Tongue (tissue), 2 donors: ENCODE results near the gene TRAF1. TPM values are rescaled to one million over a fixed set of nuclear protein-coding genes. Genes with fewer than 3 reads are reported as not detected.

ENCODE experiments used
- DNase-seq: peaks from one replicate; pipeline ENCODE4 v3.0.0-alpha.2; 2015
- total RNA-seq: library from RNA; depleted of rRNA; stranded (reverse); fragments of >200 nt; gene quantifications from one replicate; pipeline ENCODE4 v1.2.3, GENCODE V29; 2014

Gene TRAF1
- total RNA-seq, 1 donor from 2014 or later, result 5.1 TPM

GRCh38 chr9:120890320-120891244, 36.0 kb downstream of the TRAF1 start:
- DNase-seq, result peak; percentile 55

- no peak for DNase-seq
Observed at GRCh38 chr9:120889606-120890271, 36.9 kb downstream of the TRAF1 start.

- no peak for DNase-seq
Observed at GRCh38 chr9:120888626-120889025, 38.0 kb downstream of the TRAF1 start.

DNA sequence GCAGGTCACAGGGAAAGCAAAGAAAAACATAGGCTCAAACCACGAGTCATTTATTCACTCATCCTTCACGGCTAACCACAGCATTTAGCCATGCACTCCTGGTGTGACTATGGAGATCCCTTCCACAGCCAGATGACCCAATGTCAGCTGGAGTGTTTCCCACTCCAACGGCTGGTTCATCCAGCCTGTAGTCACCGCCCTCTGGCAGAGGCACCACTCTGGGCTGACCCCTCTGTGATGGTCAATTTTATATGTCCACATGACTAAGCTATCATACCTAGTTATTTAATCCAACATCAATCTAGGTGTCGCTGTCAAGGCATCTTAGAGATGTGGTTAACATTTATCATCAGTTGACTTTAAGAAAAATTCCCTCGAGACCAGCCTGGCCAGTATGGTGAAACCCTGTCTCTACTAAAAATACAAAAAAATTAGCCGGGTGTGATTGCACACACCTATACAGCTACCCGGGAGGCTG, 40.1 kb downstream of the TRAF1 start:
- DNase-seq, result no peak

DNA sequence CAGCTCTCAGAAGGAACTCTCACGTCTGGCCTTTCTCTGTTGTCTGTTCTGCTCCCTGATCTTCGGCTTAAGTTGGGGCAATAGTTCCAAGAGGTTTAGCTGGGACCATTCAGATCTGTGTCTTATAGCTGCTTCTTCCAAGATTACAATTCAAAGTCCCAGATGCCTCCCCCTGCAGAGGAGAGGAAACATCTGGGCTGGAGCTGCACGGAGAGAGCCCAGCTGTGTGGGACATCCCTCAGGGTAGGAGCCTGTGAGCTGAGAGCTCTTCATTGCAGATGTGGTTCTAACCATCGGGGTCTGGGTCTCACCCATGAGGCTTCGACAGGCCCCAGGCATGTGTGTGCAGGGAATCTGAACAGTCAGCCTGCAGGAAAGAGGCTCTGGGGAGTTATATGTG, 40.6 kb downstream of the TRAF1 start:
- DNase-seq, result peak; percentile 73

DNA sequence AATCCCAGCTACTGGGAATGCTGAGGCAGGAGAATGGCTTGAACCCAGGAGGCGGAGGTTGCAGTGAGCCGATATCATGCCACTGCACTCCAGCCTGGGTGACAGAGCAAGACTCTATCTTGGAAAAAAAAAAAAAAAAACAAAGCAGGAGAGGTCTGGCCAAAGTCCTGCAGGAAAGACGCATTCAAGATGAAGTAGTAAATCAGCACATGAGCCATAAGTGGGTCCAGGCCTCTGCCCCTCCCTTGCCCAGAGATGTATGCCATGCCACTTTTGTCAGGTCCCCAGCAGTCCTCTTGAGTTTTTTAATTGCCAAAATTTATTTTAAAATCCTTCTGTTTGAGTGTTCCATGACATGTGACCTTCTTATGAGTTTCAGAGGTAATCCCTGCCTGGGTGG, 41.1 kb downstream of the TRAF1 start:
- DNase-seq, result no peak

GRCh38 chr9:120883608-120883996, 43.0 kb downstream of the TRAF1 start:
- DNase-seq, result no peak

GRCh38 chr9:120882935-120883607, 43.5 kb downstream of the TRAF1 start:
- no peak for DNase-seq

- no peak for DNase-seq
Observed at GRCh38 chr9:120879446-120879845, 47.1 kb downstream of the TRAF1 start.

DNA sequence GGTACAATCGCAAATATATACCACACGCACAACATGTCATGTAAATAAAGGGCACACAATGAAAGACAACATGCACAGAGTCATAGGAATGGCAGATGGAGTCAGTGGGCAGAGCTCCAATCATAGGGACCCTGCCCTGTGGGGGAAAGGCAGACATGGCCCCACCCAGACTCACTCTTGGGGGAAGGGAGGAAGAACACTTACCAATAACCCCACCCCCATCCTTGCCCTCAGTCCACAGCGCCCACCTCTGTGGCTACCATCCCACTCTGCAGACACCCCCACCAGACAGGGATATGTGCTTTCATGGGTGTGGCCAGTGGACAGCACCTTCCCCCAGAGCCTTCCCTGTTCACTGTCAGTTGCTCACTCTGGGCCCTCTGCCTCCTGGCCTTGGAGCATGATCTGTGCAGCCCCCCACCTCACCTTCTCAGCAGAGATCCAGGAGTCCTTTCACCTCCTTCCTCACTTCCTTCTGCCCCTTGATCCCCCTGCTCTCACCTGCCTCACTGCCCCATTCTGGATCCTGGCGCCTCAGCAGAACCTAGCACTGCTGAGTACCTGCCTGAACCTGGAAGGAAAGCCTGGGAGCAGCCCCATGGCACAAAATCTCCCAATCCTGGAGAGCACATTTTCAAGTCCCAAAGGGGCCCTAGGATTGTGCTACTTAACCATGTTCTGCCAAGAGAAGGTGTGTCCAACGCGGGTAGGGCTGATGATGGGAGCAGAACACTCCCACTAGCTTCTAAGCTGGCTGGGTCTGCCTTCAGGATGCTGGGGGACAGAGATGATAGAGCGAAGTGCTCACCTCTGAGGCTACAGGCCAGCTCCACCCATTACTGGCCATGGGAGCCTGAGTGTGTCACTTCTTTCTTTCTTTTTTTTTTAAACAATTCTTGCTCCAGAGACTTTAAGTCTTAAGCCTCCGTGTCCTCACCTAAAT, 48.1 kb downstream of the TRAF1 start:
- DNase-seq, result no peak

DNA sequence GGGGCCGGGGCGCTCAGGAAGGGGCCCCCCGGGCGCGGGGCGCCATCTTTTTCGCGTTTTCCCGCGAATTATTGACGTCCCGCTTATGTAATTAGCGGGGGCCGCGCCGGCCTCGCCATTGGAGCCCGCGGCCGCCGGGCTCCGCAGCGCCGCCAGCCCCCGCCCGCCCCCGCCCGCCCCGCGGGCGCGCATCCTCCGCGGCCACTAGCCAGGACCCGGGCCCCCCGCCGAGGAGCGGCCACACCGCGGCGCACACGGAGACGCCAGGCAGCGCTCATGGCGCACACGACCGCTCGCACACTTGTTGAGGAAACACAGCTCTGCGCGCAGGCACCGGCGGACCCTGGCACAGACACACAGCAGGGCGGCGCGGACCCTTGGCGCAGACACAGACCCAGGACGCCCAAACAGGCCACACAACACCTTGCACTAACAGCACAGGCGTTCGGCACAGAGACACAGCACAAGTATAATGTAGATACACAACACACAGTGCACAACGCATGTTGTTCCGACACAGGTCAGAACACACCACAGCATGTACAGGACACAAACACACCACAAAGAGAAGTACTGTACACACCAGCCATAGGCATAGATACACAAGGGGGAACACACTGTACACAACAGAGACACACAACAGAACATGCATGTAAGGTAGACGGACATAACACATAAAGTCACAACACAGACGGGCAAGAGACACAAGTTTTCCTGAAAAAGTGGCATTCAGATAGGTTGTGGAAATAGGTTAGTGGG, 49.1 kb downstream of the TRAF1 start:
- DNase-seq, result peak; percentile 81

DNA sequence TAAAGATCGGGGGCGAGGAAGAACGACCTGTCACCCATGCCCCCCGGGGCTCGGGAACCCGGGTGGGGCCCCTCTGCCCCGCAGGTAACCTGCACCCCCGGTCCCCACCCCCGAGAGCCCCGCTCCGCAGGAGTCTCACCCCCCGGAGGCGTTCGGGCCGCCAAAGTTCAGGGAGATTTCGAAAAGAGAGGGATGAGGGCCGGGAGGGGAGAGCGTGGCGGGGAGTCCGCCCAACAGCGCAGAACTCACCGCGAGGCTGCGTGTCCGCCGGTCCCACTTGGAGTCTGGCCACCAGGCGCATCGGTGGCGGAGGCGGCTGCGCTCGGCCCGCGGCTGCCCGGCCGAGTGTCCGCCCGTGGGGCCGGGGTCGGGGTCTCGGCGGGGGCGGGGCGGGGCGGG, 49.8 kb downstream of the TRAF1 start, which contains the start of gene PHF19:
TSS of gene PHF19 (minus strand) at position 347 of the 399 bp plus-strand sequence. CDS start 2,447 bp downstream, outside the sequence.
- DNase-seq, result no peak

DNA sequence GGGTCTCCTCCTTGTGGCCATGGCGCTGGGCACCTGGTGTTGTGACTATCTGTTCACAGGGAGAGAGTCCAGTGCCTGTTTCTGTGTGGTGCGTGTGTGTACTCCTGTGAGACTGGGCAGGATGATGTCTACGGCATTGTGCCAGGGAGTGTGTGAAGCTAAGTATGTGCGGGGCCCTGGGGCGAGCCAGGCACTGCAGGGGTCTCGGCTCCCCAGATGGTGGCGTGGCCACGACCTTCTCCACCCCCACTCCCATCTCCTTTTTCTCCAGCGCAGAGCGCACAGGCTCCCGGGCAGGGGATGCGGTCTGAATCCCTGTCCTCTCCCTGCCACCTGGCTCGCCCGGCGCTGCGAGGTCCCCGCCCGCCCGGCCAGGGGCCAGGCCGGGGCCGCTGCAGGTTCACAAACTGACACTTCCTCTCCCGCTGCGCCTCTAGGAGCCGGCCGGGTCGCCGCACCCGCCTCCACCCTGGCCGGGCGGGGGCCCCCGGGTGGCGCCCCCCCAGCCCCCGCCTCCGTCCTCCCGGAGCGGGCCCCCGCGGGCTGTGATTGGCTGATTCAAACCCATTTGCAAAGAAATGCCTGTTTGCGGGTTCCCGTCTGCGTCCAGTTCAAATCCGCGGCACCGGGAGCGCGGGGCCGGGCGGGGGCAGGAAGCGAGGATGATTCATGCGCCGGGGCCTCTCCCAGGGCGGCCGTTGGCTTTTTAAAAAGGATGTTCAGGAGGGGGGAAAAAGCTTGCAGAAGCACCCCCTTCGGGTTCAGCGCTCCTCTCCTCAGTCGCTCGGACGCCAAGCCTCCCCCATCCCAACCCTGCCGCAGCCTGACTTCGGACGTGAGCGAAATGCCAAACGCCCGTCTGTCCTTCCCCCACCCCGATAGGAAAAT, 50.4 kb downstream of the TRAF1 start:
- peak; percentile 89 for DNase-seq

DNA sequence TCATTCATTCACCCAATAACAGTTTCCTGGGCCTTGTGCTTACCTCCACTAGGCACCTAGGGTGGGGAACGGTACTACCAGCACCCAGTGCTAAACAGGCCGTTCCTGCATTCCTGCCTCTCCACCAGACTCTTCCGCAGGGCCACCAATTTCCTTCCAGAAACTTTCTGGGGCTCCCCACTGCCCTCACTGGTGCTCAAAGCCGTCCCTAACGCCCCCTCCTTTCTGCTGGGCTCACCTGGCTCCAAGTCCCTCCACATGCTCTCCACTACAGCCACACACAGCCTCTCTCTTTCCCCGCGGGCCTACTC, 51.0 kb downstream of the TRAF1 start:
- DNase-seq, result no peak

- DNase-seq, result no peak
Observed at GRCh38 chr9:120875195-120875565, 51.4 kb downstream of the TRAF1 start.

GRCh38 chr9:120874226-120875194, 52.1 kb downstream of the TRAF1 start:
- no peak for DNase-seq

DNA sequence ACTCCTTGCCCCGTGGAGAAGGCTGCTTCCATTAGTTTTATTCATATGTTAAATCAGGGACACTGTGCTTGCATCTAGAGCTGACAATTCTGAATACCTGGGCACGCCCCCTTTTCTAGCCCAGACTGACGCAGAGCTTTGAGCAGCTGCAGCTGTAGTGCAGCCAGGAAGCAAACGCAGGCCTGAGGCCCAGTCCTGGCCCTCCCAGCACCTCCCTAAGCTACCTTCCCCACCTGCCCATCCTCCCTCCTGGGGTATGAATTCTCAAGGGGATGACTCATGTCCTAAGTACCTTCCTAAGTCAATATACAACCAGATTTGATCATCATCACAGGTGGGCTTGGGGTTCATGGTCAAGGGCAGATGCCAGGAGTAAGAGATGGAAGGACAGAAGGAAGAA, 53.1 kb downstream of the TRAF1 start:
- DNase-seq, result no peak

- DNase-seq, result no peak
Observed at GRCh38 chr9:120872791-120873502, 53.6 kb downstream of the TRAF1 start.
